T47D (cell line): ENCODE measurements around the gene FLVCR2.

ENCODE experiments used
- DNase-seq, 2 experiments: peaks; one replicate each; pipeline versions ENCODE4 v3.0.0 to v3.0.0-alpha.2; 2011 to 2012; ENCODE audit warnings: low read depth in 1 of 2, low spot score in 1 of 2
- JUND ChIP-seq: IDR thresholded peaks from 2 replicates; pipeline ENCODE4 v1.6.1; 2012; ENCODE audit warnings: low read depth
- in situ Hi-C: cut with HindIII; loops from 2 replicates; pipeline ENCODE4 v1.10.0; 2016; ENCODE audit warnings: low sequenced_read_pairs, low pct_unique_long_range_greater_than_20kb

The FLVCR2 gene

DNA sequence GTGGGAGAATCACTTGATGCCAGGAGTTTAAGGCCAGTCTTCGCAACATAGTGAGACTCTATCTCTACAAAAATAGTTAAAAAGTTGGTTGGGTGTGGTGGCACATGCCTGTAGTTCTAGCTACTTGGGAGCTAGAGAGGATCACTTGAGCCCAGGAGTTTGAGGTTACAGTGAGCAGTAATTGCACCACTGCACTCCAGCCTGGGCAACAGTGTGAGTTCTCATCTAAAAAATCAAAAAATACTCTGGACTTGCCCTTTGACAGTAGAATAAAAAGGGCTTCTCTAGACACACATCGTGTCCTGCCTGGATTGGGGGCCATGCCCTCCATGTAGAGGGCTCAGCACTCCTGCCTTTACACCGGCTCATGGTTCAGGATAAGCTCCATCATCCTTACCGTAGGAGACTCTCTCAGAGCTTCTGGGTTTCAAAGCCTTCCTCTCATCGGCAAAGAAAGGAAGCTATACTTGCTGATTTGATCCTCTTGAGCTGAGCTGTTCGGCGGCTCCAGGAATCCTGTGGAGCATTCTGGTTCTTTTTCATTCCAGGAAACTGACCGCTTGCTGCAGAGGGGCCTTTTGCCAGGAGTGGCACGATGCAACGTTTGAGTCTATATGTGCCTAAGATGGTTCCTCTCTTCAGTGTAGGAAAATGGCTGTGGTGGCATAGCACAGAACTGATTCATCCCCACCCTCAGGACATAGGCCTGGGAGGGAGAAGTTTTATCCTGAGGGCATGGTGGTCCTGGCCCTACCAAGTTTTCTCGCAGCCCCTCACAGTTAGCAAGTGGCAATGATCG, 29.6 kb downstream of the FLVCR2 start:
- no peak for TF ChIP-seq JUND
- in situ Hi-C loops = no loop called here

DNA sequence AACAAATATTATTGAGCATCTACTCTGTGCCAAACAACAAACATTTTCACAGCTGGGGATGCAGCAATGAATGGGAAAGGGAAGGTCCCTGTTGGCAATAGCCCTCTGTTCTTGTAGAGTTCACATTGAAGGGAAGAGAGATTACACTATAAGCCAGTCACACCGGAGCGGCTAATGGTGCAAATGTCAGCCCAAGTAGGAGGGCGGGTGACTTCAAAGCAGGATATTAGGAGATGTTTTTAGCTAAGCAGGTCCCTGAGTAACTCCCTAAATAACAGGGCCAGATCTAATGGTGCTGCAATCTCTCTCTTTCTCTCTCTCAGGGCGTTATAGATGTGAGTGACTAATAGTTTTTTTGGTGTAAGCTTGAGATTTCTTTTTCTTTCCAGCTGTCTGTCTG, 30.7 kb downstream of the FLVCR2 start:
- in situ Hi-C loops = no loop called here
- DNase-seq = no peak
- TF ChIP-seq JUND = no peak

More for the DNA sequence above, 29.6 kb downstream of the FLVCR2 start:
- no peak for DNase-seq

DNA sequence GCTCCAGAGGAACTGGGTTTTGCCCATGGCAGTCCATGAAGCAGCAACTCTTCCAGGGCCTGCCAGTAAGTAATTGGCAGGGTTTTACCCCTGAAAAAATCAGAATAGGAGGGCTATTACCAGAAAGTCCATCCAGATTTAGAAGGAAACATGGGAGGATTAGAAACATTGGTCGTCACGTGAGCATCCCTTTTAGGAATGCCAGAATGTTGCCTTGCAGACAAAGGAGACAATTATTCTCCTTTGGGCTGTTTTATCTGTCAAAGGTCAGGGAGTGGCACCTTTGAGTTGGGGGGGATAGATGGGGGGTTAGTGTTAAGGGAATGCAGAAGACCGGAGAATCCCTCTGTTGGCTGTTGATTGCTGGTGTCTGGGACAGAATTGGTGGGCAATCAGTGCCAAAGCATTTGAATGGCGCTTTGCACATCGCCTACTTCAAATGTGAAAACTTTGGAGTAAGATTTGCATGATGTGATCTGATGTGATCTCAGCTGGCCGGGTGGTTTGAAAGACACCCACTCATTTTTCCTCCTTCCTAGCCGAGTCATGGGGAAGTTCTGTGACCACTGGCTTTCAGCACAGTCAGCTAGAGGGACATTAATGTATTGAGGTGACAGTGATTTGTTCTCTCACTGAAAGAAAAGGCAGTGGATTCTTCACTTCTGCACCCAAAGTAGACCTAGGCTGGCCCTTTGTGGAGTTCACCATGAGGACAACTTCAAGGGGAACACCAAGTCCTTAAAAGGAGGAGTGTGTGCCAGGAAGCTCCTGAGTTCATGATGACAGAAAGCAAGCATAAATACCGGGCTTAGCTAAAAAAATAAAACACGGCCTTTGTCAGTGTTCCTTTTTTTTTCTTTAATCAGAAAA, 31.4 kb downstream of the FLVCR2 start:
- TF ChIP-seq JUND = no peak
- no peak for DNase-seq
- in situ Hi-C loops = no loop called here

GRCh38 chr14:75610834-75611233, 32.4 kb downstream of the FLVCR2 start:
- in situ Hi-C loops = no loop called here
- TF ChIP-seq JUND = no peak
- no peak for DNase-seq

DNA sequence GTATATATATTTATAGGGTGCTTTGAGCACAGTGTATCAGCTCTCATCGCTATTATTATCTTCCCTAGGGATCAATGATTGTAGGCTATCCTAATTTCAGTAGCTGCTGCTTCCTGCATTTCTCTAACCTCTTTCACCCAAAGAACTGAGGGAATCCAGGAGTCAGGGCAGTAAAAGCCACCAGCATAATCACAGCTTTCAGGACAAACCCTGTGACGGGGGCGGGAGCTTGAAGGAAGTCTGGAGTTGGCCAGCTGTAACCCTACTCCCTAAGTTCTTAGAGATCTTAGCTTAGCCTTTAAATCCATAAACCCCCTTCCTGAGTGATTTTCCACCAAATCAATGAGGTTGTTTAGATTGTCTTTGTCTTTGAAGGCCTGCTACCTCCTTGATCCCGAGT, 33.7 kb downstream of the FLVCR2 start:
- in situ Hi-C loops = no loop called here
- no peak for DNase-seq
- TF ChIP-seq JUND = no peak

GRCh38 chr14:75614179-75614578, 35.8 kb downstream of the FLVCR2 start:
- in situ Hi-C loops = no loop called here
- DNase-seq = no peak
- no peak for TF ChIP-seq JUND

DNA sequence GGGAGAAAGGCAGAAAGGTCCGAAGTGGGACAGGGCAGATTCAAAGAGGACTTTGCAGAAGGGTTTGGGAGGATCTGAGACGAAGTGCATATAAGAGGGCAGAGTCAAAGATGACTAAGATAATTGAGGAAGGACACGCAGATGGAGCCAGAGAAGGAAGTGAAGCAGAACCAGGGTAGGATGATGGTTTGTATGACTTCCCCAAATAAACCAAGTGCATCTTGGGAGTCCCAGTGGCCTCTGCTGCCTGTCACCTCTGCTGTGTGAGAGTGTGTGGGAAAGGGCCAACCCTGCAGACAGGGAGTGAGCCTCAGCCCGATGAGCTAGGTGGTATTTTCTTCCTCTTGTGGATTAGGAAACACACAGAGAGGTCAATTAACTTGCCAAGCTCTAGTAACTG, 36.8 kb downstream of the FLVCR2 start:
- no peak for TF ChIP-seq JUND
- in situ Hi-C loops = no loop called here
- DNase-seq = no peak

- in situ Hi-C loops = no loop called here
- no peak for DNase-seq
- no peak for TF ChIP-seq JUND
These were observed 41.1 kb downstream of the FLVCR2 start for GRCh38 chr14:75619548-75619947.

DNA sequence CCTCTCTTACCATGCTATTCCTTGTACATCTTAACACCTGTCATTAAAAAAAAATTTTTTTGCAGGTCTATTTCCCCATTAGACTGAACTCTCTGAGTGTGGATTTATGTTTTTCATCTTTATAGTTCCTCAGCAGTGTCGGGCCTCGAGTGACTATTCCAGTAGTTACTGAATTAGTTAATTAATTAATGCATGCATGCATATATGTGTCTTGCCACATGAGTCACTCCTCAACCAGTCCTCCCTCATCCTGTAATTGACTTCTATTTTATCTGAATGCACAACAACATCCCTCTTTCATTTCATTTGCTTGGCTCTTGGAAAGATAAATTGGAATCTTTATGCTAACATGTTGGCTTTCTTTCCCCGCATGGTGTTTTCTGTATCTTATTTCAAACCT, 46.6 kb downstream of the FLVCR2 start:
- DNase-seq = no peak
- in situ Hi-C loops = no loop called here
- no peak for TF ChIP-seq JUND

DNA sequence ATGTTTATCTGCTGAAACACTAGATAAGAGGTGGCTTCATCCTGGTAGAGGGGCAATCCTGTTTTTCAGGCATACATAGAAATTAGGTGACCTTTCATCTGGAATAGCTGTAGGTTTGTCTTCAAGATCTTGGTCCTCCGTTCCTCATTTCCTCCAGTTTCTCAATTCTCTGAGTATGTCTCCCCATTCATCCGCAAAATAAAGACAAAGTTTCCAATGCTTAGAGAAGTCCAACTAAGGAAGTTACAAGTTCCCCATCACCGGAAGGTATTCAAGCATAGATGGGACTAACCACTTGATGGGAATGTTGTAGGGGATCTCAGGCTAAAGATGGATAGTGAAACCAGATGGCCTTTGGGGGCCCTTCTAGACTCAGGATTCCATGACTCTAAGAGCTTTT, 48.0 kb downstream of the FLVCR2 start:
- in situ Hi-C loops = no loop called here
- no peak for DNase-seq
- TF ChIP-seq JUND = no peak

DNA sequence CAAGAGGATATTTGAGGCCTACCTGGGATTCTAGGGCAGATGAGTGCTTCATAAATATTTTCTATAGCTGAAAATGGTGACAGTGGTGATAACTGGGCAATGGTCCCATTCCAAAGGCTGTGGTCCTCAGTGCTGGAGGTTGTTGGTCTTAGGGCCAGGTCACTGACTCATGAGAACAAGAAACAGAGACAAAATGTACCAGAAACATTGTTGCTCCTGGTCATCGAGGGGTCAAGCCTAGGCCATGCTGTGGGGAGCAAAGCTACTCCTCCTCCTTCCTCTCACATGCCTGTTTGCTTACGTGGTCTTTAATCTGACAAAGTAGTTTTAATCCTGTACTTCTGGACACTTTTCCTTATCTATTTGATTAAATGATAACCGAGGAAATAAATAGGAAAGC, 48.4 kb downstream of the FLVCR2 start:
- TF ChIP-seq JUND = no peak

DNA sequence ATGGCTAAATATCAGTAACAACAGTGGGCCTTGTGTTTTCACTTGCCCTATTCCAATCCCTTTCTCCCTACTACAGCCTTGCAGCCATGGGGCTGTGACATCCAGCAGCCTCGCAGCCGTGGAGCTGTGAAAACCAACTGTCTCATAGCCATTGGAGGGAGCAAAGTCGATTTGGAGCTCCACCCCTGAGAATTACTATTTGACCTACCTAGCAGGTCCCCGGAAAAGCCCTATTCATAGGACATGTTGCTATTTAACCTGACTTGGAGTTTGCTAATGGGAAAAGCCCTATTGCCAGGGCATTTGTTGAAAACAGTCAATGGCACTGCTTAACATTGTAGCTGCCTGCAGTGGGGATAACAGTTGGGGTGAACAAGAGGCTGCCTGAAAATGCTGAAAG, 49.0 kb downstream of the FLVCR2 start:
- no peak for TF ChIP-seq JUND
- no peak for DNase-seq
- in situ Hi-C loops = no loop called here

More for the DNA sequence above, 48.4 kb downstream of the FLVCR2 start:
- DNase-seq = no peak
- in situ Hi-C loops = no loop called here

- DNase-seq = no peak
- TF ChIP-seq JUND = no peak
- in situ Hi-C loops = no loop called here
These were observed 50.4 kb downstream of the FLVCR2 start for GRCh38 chr14:75628816-75629215.
